Frontal cortex (tissue), 4 donors: ENCODE measurements around the gene ANKRD33B. TPM values are rescaled to one million over a fixed set of nuclear protein-coding genes. Genes with fewer than 3 reads are reported as not detected.
A peak's percentile ranks its signal among the peaks of the same experiment; 100 is the strongest.
"Not testable (repeated sequence)": the region's sequence is repeated elsewhere in the genome, so short reads cannot be mapped to it uniquely, and the experiment has no call there.

Source experiments
- DNase-seq, 2 donors: peaks; one replicate each; pipeline ENCODE4 v3.0.0; 2012; ENCODE audit warnings: low spot score in 2 of 2
- FAIRE-seq: peaks from 2 replicates; lab custom pipeline; 2012; peaks lifted over from hg19 to GRCh38; lab: Jason Lieb, UNC
- total RNA-seq: library from RNA; depleted of rRNA; stranded (reverse); fragments of >200 nt; gene quantifications from one replicate; pipeline ENCODE4 v1.2.3, GENCODE V29; 2014
- donor health status: control.
- donor health status: control.
- donor health status: control.

Gene ANKRD33B
- 1.6 TPM for total RNA-seq

DNA sequence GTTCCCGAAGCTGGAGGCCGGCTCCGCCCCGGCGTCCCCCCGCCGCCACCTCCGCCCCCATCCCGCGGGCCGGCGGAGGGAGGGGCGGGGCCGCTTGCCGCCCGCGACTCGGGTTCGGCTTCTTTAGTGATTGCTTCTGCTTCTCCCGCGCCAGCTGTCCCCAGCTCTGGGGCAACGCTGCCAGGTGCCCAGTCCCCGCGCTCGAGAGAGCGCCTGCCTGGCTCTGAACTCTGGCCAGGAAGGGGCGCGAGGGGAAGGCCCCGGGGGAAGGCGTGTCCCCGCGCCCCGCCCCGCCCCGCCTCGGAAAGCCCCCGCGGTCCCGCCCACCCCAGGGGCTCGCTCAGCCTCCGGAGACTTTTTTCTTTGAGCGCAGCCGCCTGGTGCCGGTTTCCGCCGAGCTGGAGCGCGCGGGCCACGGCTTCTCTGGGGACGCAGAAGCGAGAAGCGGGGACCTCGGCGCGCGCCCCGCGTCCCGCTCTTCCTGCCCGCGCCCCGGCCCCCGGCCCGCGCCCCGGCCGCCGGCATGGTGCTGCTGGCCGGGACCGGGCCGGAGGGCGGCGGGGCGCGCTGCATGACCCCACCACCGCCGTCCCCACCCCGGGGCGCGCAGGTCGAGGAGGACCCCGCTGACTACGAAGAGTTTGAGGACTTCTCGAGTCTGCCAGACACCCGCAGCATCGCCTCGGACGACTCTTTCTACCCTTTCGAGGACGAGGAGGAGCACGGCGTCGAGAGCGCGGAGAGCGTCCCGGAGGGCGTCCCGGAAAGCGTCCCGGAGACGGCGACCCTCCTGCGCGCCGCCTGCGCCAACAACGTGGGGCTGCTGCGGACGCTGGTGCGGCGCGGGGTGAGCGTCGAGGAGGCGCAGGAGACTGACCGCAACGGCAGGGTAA lies at the start of gene ANKRD33B:
Gene ANKRD33B, plus strand, starts transcription at position 126 of the 893 bp plus-strand sequence. Its CDS starts 398 bp downstream, at position 524.
- FAIRE-seq (no peak), DNase-seq (peak; percentile 59 to 72)

DNA sequence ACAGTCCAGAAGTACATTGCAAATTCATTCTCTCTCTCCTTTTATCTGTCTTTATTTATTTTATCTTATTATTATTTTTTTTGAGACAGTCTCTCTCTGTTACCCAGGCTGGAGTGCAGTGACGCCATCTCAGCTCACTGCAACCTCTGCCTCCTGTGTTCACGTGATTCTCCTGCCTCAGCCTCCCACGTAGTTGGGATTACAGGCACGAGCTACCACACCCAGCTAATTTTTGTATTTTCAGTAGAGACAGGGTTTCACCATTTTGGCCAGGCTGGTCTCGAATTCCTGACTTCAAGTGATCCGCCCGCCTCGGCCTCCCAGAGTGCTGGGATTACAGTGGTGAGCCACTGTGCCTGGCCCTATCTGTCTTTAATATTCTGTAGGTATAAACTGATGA lies 49.3 kb upstream of the ANKRD33B start:
- not testable (repeated sequence) for FAIRE-seq, DNase-seq

DNA sequence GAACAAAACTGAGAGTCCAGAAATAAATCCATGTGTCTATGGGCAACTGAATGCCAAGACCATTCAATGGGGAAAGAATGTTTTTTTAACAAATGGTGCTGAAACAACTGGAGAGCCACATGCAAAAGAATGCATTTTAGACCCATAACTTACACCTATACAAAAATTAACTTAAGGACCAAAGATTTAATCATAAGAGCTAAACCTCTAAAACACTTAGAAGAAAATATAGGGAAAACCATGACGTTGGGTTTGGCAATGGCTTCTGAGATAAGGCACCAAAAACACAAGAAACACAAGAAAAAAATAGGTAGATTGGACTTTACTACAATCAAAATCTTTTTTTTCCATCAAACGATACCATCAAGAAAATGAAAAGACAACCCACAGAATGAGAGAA lies 48.4 kb upstream of the ANKRD33B start:
- FAIRE-seq (no peak), DNase-seq (no peak)

DNA sequence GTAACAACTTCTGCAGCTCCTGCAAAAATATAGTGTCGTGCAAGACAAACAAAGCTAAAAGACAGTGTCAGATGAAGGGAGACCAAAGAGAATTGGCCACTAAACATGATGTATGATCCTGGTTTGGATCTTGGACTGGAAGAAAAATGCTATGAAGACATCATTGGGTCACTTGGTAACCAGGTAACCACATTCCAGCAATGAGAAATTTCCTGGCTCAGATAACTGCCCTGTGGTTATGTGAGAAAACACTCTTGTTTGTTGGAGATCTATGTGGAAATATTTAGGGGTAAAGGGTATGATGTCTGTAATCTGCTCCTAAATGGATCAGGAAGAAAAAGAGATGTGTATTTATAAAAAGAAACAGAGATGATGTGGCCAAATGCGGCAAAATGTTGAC lies 45.5 kb upstream of the ANKRD33B start:
- no peak for DNase-seq
- FAIRE-seq, result no peak

DNA sequence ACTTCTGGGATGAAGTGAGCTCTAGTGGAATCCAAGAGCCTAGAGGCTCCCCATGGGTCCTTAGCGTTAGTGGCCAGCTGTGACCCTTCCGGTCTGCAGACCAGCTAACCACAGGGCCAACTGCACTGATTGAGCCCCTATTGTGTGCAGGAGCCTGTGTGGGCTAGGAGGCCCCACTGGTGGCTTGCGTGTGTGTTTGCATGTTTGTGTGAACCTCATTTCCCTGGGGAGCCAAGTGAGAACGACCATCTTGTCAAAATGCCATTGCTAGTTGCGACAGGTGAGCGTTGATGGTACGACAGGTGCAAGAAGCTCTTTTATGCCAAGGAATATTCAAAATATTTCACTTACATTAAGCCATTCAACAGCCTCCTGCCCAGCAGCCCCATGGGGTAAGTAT lies 44.1 kb upstream of the ANKRD33B start:
- FAIRE-seq (no peak), DNase-seq (no peak)

DNA sequence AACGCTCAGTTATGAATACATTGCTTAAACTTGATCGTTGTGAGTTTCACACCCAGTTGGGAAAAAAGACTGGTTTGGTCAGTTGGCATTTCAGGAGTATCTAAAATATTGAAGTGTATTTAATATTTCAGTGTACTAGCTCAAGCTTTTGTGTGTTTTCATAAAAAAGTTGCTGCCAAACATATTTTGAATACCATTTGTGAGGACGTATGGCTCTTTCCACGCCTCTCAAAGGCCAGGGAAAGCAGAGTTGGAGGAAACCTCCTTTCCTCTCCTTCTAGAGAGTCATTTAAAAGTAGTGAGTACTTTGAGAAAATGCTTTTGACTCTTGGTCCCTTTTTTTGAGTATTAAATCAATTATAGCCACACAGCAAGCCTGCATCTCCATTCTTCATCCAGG lies 43.2 kb upstream of the ANKRD33B start:
- FAIRE-seq (no peak), DNase-seq (no peak)

DNA sequence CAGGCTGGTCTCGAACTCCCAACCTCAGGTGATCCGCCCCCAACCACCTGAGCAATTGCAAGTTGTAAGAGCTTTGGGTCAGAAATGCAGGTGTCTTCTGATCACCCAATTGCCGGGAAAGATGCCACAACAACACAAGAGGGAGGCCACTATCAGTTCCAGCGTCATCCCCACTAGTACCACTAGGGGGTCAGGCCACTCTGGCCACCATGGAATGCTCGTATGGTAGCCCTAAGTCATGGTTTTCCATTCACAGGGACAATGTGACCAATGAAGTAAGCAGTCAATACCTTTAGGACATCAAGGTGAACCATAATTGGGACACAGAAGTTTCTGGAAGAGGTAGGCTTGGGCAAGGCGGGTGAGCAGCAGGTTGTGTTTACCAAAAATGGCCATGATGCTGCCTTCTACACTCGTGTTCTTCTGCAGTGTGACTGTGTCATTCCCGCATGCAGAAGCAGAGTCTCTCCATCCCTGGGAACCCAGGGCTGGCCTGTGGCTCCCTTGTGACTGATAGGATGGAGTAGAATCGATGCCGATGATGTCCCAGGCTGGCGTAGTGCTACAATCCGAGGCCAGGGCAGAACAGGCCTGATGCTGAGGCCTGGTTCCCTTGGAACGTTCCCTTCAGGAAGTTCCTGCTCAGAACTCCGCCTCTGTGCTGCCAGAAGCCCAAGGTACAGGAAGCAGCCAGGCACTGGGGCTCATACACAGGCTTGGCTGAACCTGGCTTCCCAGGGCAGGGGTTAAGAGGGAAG lies 42.2 kb upstream of the ANKRD33B start:
- FAIRE-seq (no peak), DNase-seq (no peak)

DNA sequence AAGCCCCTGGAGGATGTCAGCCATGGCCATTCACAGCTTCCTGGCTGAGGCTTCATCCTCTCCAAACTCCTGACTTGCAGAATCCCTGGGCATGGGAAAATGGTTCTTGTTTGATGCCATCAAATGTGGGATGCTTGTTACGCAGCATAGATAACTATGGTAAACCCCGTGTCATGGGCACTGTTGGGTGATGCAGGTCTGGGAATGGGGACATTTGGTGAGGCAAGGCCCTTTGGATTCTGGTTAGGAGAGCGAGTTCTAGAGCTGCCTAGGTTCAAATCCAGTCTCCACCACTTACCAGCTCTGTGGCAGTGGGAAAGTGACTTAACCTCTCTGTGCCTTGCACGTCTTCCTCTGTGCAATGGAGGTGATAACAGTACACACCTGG lies 41.7 kb upstream of the ANKRD33B start:
- FAIRE-seq (no peak), DNase-seq (no peak)

DNA sequence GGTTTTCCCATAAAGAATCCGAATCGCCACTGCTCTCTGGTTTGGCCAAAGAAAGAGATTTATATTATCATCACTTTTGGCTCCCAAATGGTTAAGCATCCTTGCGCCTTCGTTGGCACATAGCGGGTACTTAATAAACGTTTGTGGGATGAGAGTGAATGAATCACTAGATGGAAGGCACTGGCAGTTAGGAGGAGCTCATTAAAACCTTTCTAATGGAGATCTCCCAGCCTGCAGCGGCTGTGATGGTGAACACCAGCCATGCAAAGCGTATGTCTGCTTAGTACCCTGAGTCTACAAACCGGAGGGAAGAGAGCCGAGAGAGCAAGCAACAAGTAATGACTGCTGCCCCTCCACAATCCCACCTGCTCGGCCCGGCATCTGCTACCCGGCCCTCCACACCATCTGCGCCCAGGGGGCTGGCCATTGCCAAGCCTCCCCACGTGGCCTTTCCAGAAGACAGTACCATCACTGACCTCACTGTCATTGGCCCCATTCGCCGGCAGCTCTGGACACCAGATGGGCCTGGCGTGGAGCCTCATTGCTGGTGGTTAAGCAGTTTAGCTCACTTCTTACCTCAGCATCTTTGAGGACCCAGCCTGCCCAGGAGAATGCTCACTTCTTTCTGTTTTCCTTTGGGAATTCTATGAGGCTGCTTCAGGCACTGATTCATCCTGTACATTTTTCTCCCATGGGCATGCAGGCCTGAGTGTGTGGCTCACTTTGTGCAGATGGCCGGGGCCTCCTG lies 39.3 kb upstream of the ANKRD33B start:
- FAIRE-seq, result no peak
- DNase-seq, result peak; percentile 45 to 58

DNA sequence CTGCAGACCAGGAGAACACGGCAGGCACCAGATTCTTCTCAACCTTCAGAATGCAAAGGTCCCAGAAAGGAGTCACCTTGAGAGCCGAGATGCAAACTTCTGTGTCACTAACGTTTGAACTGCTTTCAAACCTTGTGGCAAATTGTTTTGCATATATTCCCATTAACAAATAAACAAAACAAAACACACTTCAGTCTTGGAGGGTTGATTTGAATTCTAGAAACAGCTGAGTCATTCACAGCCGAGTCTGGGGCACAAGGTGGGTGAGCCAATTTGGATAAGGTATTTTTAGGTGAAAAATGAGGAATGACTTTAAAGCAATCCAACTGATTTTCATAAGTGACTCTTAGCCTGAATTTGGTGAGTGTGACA lies 38.8 kb upstream of the ANKRD33B start:
- DNase-seq (no peak), FAIRE-seq (no peak)

DNA sequence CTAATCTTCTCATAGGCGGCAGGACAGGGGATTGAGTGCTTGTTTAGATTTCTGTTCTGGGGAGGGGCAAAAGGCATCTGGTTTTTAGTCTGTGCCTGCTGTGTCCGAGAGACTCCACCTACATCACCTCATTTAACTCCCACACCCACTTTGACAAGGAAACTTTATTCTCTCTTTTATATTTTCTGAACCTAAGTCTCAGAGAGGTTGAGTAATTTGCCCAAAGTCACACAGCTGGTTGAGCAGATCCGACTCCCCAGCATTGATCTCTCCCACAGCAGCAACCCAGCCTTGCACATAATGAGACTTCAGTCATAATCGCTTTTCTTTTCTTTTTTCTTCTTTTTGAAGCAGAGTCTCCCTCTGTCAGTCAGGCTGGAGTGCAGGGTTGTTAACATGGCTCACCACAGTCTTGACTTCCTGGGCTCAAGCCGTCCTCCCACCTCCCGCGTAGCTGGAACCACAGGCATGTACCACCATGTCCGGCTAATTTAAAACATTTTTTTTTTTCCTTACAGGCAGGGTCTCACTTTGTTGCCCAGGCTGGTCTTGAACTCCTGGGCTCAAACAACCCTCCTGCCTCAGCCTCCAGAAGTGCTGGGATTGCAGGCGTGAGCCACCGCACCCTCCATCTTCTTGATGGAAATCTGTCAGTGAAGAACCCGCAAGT lies 36.5 kb upstream of the ANKRD33B start:
- DNase-seq (no peak), FAIRE-seq (no peak)

DNA sequence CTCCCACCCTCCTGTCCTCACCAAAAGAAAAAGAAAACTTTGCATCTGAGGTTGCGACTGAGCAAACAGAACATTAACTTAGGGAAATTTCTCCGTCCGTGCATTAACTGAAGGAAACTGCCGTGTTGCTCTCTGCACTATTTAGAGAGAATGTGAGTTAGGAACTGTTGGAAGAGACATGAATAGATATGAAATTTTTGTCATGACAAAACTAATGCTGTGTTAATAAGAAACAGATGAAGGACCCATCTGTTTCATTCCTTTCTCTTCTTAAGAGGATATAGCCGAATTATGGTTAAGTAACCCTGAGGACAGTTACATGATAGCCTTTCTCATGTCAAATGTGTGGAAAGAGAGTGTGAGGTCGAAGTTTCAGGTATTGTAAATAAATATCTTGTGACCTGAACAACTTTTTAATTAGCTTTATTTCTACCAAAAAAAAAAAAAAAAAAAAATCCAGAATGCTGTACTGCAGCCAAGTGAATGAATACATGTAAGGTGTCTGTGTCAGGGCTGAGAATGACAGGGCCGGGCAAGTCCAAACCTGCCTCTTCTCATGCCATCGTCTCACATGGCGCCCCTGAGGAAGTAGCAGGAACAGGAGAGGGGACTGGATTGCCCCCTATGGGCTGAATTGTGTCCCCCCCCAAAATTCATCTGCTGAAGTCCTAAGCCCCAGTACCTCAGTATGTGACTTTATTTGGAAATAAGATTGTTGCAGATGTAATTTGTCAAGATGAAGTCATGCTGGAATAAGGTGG lies 35.6 kb upstream of the ANKRD33B start:
- no peak for DNase-seq
- no peak for FAIRE-seq

DNA sequence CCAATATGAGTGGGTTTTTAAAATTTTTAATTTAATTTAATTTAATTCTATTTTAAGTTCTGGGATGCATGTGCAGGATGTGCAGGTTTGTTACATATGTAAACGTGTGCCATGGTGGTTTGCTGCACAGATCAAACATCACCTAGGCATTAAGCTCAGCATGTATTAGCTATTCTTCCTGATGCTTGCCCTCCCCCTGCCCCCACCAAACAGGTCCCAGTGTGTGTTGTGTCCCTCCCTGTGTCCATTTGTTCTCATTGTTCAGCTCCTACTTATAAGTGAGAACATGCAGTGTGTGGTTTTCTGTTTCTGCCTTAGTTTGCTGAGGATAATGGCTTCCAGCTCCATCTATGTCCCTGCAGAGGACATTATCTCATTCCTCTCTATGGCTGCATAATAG lies 35.0 kb upstream of the ANKRD33B start:
- no peak for DNase-seq
- no peak for FAIRE-seq

DNA sequence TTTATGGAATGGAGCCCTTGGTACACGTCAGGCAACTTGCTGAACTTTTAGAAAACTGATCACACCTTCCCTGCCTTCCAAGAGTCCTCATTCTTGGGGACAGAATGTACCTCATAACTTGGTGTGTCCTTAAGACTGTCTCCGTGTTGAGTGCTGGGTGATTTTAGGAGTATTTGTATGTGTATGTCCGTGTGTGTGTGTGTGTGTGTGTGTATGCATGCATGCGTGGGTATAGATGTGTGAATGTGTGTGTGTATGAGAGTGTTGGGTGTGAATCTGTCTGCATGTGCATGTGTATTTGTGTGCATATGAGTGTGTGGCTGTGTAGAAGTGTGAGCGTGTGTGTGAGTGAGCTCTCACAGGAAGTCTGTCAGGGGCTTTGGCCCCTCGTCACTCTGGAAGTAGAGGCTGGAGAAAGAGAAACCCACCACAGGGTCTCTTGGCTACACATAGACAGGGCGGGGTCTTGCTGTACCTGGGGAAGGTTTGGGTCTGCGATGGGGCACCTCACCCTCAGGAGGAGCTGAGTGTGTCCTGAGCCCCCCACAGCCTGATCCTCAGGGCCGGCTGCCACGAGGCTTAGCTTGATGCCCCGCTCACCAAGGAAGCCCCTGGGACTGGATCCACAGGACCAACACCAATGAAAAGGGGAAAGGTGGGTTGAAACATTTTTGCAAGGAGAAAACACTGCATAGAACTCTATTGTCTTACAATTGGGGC lies 33.1 kb upstream of the ANKRD33B start:
- FAIRE-seq (no peak), DNase-seq (no peak)

DNA sequence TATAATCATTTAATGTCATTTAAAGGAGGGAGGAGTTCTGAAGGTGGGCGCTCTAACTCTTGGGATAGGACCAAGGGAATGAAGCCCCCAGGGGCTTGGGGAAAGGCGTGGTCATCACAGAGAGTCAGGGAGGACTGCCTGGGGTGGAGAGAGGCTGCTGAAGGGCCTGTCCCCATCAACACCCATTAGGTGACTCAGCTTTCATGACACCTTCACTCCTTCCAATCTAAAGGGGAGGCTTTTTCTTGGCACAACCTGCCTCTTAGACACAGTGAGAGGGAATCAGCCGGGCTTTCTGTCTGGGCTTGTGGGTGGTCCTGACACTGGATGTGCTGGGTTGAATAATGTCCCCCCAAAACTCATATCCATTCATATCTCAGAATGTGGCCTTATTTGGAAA lies 31.4 kb upstream of the ANKRD33B start:
- no peak for FAIRE-seq

DNA sequence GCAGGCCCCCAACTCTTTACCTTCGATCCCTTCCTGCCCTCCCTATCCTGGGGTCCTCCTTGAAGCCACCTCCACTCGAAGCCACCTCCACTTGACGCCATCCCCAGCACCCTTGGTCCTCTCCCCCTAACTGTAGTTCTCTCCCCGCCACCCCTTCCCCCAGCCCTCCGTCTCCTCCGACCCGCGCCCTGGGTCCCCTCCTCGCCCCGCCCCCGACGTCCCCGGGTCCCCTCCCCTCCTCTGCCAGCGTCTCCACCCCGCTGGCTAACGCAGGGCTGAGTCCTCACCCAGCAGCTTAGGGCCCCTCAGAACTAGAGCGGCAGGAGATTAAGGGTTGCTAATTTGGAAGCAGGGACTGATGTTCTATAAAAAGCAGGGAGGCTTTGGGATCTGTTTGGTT lies 30.6 kb upstream of the ANKRD33B start:
- no peak for DNase-seq
- FAIRE-seq, result no peak

More for the DNA sequence above, 31.4 kb upstream of the ANKRD33B start:
- no peak for DNase-seq

DNA sequence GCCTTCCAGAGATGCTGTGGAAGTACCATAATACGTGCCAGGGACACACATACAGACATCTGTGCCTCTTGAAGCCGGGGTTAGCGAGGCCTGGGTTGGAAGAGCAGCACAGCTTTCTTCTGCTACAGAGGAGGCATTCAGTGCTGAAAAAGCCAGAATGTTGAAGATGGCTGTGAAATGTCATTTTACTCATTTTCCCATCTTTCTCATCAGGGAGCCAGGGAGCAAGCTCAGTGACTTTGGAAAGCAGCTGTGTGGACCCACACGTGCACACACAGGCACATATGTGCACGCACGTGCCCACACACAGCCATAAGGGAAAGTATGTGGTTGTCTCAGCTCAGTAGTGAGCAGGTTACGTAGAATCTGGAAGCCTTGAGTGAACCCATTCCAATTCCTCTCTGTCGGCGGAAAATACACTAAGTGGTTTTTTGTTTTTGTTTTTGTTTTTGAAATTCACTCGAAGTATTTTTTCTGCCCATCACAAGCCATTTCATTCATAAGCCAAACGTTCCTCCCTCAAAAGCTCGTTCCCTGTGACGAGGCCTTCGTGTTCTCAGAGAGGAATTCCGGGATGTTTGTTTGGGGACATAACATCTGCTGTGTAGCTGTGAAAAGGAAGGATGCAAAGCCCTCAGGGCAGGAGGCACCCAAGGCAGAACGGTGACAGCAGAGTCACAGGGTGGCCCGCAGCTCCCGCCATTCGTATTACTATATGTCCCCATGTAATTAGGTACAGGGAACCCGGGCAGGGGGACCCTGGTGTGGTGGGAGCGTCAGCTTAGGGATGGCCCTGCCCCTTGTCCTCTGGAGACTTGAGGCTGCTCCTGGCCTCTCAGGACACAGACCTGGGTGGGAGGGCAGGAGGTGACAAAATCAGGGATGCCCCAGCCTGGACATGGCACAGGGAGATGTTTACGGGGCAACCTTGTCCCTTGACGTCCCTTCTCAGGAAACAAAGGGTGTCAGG lies 29.0 kb upstream of the ANKRD33B start:
- FAIRE-seq, result no peak
- no peak for DNase-seq
